ENCODE data around the gene NRBF2.

The NRBF2 gene

DNA sequence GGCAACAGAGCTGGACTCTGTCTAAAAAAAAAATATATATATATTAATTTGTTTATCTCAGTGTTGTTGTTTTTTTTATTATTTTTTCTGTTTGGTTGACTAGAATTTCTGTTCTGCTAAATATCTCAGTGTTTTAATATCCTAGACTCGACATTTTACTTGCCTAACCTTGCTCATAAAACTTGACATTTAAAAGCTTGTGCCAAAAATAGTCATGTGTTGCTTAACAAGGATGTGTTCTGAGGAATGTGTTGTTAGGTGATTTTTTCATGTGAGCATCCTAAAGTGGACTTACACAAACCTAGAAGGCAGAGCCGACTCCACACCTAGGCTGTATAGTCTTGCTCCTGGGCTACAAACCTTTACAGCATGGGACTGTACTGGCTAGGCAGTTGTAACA lies 23.1 kb downstream of the NRBF2 start:
- H3K27ac ChIP-seq: no peak overlapping the region
- TF ChIP-seq, protein P1, sequence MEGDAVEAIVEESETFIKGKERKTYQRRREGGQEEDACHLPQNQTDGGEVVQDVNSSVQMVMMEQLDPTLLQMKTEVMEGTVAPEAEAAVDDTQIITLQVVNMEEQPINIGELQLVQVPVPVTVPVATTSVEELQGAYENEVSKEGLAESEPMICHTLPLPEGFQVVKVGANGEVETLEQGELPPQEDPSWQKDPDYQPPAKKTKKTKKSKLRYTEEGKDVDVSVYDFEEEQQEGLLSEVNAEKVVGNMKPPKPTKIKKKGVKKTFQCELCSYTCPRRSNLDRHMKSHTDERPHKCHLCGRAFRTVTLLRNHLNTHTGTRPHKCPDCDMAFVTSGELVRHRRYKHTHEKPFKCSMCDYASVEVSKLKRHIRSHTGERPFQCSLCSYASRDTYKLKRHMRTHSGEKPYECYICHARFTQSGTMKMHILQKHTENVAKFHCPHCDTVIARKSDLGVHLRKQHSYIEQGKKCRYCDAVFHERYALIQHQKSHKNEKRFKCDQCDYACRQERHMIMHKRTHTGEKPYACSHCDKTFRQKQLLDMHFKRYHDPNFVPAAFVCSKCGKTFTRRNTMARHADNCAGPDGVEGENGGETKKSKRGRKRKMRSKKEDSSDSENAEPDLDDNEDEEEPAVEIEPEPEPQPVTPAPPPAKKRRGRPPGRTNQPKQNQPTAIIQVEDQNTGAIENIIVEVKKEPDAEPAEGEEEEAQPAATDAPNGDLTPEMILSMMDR (conservative IDR thresholded peaks at IDR 0.05): no peak

DNA sequence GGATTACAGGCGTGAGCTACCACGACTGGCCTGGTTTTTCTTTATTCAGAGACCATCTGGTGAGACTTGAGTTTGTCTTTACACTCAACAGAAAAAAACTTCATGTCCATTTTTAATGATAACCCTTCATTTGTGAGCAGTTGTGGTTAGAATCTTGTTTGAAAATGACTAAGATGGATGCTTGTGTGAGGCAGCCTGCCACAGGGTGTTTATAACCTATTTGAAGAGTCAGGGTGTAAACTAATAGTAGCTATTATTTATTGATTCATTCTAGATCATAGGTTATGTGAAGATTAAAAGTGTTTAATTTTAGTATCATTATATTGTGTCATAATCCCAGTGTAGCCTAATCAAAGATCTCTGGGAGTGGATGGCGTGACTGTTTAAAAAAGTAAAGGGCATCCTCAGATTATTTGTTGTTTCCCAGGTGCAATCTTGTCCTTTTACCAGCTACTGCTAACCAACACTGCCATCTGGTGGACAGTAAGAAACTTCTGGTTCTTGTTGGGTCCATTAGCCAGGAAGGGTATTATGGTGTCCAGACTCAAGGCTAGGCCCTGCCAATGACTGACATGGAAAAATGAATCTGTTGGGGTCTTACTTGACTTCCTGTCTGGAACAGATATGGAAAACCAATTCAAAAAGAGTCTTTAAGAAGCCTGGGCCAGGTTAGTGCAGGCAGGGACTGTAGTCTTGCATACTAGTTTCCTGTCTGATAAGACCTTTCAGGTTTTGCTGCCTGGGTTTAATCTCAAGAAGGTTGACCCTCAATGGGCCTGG lies 24.9 kb downstream of the NRBF2 start:
- no peak overlapping the region for H3K27ac ChIP-seq
- TF ChIP-seq, protein P1 (conservative IDR thresholded peaks at IDR 0.05): peak; percentile 85

DNA sequence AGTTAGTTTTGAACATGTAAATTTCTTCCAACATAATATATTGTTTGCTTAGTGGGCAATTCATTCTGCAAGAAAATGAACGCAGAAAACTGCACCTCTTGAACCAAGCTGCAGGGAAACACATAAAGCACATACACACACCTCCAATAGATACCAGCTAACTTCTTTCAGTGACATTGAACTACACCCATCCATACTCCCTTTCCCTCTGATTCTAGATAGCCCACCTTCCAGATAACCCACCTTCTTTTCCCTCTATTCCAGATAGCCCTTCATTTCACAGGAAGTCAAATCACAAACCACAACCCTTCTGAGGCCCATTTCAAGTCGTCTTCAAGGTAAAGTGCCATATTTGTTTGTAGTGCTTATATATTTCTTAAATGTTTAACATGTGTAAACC lies 28.5 kb downstream of the NRBF2 start:
- TF ChIP-seq, protein P1 (conservative IDR thresholded peaks at IDR 0.05): no peak
- H3K27ac ChIP-seq: no peak overlapping the region

DNA sequence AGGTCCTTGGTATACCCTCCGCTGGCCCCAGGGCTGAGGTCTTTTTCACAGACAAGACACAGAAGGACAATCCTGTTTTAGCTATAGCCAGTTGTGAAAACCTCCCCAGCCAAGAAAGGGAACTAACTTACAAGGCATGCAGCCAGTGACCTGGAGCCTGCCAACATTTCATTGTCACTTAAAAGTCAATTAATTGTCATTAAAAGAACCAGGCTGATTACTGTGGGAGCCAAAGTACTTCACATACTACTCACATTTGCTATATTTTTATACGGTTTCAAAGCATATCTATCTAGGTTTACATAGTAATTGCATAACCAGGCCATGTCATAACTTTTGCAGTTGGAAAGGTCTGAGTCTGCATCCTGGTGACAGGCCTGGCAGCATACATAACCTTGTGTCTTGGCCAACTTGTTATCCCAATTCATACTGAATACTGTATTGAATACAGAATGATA lies 31.1 kb downstream of the NRBF2 start:
- no peak overlapping the region for H3K27ac ChIP-seq

DNA sequence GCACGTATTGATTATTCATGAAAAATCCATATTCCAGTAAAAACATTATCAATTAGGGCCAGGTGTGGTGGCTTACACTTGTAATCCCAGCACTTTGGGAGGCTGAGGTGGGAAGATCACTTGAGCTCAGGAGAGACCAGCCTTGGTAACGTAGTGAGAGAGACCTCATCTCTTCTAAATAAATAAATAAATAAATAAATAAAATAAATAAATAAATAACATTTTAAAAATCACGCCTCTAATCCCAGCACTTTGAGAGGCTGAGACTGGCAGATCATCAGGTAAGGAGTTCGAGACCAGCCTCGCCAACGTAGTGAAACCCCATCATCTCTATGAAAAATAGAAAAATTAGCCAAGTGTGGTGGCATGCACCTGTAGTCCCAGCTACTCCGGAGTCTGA lies 32.1 kb downstream of the NRBF2 start:
- TF ChIP-seq, protein P1 (conservative IDR thresholded peaks at IDR 0.05): no peak
- H3K27ac ChIP-seq: no peak overlapping the region

More for the DNA sequence above, 31.1 kb downstream of the NRBF2 start:
- TF ChIP-seq, protein P1 (conservative IDR thresholded peaks at IDR 0.05): no peak

DNA sequence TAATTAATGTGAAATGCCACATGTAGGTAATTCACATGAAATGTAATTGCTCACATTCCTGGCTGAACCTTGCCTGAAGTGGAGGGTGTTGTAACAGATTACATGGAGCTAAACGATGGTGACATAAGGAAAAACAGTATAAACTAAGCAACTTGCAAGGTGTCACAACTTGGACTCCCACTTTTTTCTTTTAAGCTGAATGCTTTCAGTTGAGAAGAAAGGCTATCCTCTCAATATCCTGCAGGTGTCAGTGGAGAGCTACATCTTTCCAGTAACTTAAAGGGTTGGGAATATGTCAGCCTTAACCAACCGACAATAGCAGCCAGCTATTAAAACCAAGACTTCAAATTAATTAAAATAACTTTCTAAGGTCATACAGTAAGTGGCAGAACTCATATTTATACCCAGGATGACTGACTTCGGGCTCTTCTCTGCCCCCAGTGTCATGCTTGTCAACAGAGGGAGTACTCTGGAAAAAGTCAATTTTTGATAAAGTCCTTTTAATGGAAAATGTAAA lies 33.7 kb downstream of the NRBF2 start:
- no peak overlapping the region for H3K27ac ChIP-seq
- TF ChIP-seq, protein P1 (conservative IDR thresholded peaks at IDR 0.05): peak; percentile 86

DNA sequence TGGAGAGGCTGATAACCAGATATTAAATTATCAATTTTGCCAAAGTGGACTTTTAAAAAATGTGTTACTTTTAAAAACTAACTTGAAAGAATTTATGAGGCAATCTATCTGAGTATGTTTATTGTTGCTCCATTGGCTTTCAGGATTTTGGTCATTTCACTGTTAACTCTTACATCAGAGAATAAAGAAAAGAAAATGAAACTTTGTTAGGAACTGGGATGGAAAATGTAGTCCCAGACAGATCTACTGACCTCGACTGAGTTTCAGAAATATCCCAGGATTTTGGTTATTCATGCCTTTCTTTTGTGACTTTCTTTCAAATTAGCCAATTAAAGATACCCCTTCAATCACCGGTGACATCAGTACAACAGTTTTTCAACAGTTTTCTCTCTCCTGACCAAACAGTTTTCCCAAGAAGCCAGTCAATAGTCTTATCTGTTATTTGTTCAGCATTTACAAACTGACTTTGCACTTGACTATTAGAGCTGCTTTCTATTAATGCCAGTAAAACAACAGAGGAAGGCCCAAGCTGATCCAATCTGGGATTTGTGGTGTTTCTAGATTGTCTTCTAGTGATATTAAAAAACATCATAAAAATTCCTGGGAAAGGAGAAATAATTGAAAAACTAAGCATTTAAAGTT lies 35.8 kb downstream of the NRBF2 start:
- TF ChIP-seq, protein P1 (conservative IDR thresholded peaks at IDR 0.05): no peak
- peak overlapping the region; percentile 24; the same call in 1 of the 2 replicates for H3K27ac ChIP-seq
